Measurements from ENCODE around the gene ADAMTS6. TPM values are rescaled to one million over a fixed set of nuclear protein-coding genes. Genes with fewer than 3 reads are reported as not detected.

ADAMTS6 gene
- total RNA-seq, 4 donors from 2014 or later: 0.23 to 3.8 (median 1.0) TPM

- Histone ChIP-seq H3K9me3 (no peaks in the 10 kb centered on the region), H3K4me1 (no peaks in the 10 kb centered on the region), H3K27ac (no peak overlapping the region), H3K4me3 (no peak overlapping the region), H3K36me3 (no peaks in the 10 kb centered on the region), H3K27me3 (no peaks in the 10 kb centered on the region)
- intact Hi-C loops (cut with DNase I): no loop called here
- WGBS, 2 donors: 91 to 100% methylated on average over 1 of the region's 1 CpG
- TF ChIP-seq, protein P1, sequence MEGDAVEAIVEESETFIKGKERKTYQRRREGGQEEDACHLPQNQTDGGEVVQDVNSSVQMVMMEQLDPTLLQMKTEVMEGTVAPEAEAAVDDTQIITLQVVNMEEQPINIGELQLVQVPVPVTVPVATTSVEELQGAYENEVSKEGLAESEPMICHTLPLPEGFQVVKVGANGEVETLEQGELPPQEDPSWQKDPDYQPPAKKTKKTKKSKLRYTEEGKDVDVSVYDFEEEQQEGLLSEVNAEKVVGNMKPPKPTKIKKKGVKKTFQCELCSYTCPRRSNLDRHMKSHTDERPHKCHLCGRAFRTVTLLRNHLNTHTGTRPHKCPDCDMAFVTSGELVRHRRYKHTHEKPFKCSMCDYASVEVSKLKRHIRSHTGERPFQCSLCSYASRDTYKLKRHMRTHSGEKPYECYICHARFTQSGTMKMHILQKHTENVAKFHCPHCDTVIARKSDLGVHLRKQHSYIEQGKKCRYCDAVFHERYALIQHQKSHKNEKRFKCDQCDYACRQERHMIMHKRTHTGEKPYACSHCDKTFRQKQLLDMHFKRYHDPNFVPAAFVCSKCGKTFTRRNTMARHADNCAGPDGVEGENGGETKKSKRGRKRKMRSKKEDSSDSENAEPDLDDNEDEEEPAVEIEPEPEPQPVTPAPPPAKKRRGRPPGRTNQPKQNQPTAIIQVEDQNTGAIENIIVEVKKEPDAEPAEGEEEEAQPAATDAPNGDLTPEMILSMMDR (IDR thresholded peaks at IDR 0.05): no peak
- TF ChIP-seq POLR2A (IDR thresholded peaks at IDR 0.05): no peak
- DNase-seq: no peak
These were observed 191.0 kb downstream of the ADAMTS6 start for GRCh38 chr5:65290677-65291076.

DNA sequence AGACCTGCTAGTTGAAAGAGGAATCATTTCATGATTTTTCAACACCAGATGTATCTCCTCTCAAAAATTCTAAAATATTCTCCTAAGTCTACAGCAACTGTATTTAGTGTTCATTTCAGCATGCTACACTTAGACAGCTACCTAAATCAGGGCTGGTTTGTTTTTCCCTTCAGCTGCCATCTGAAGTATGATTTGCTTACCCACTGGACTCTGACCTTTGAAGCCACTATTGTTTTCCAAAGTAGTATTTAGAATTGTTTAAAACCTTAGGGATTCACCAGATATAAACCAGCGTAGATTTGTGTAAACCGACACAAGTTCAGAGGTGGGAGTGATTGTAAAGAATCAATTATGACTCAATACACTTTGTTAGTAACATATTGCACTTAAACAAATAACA is 193.1 kb downstream of the ADAMTS6 start:
- intact Hi-C loops (cut with DNase I): no loop called here
- Histone ChIP-seq H3K4me3 (no peak overlapping the region), H3K9me3 (no peaks in the 10 kb centered on the region), H3K36me3 (no peaks in the 10 kb centered on the region), H3K27ac (no peak overlapping the region), H3K27me3 (no peaks in the 10 kb centered on the region), H3K4me1 (no peaks in the 10 kb centered on the region)
- no peak for DNase-seq
- TF ChIP-seq, protein P1 (IDR thresholded peaks at IDR 0.05): no peak
- TF ChIP-seq POLR2A (IDR thresholded peaks at IDR 0.05): no peak
- 84 to 87% methylated on average over 2 of the region's 2 CpGs for WGBS, 2 donors

- TF ChIP-seq, protein P1 (IDR thresholded peaks at IDR 0.05): no peak
- no peak for TF ChIP-seq POLR2A (IDR thresholded peaks at IDR 0.05)
- Histone ChIP-seq H3K27me3 (no peaks in the 10 kb centered on the region), H3K4me1 (no peaks in the 10 kb centered on the region), H3K27ac (no peak overlapping the region), H3K4me3 (no peak overlapping the region), H3K36me3 (no peaks in the 10 kb centered on the region), H3K9me3 (no peaks in the 10 kb centered on the region)
- no peak for DNase-seq
- WGBS, 2 donors: 67 to 68% methylated on average over 2 of the region's 2 CpGs
- intact Hi-C loops (cut with DNase I): no loop called here
These were observed 202.1 kb downstream of the ADAMTS6 start for GRCh38 chr5:65279603-65280002.

DNA sequence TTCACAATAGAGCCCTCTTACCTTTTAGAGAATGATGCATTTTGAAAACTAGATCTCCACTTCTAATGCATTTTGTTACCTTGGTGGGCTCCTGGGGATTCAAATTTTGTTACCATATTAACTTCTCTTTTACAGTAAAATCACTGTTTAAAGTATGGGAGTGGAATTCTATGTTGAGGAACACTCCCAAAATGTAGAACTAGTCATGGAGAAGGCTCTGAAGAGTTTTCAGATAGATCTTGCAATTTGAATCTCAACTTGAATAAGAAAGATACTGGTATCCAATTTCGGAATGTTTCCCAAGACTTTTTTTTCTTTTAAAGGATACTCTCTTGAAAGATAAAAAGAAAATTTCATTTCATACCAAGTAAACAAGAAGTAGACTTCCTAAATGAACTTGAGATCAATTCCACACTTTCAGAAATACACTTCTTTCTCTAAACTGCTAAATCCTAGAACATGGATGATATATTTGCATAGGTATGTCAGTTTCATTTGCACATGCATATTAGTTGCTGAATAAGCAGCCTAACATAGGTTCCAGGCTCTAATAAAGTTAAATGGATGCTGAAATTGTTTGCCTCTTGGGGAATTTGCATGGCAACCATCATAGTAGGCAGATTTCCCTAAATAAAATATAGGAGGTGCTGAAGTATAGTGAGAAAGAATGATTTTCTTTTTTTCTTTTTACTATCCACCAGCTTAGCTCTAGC is 205.4 kb downstream of the ADAMTS6 start:
- DNase-seq: no peak
- no peak for TF ChIP-seq POLR2A (IDR thresholded peaks at IDR 0.05)
- TF ChIP-seq, protein P1 (IDR thresholded peaks at IDR 0.05): no peak
- Histone ChIP-seq H3K4me3 (no peak overlapping the region), H3K9me3 (no peaks in the 10 kb centered on the region), H3K4me1 (no peaks in the 10 kb centered on the region), H3K27ac (no peak overlapping the region), H3K36me3 (no peaks in the 10 kb centered on the region), H3K27me3 (no peaks in the 10 kb centered on the region)
- intact Hi-C loops (cut with DNase I): no loop called here
- WGBS, 2 donors: 75 to 77% methylated on average over 1 of the region's 1 CpG

GRCh38 chr5:65271906-65272305 is 209.8 kb downstream of the ADAMTS6 start:
- no peak for TF ChIP-seq POLR2A (IDR thresholded peaks at IDR 0.05)
- TF ChIP-seq, protein P1 (IDR thresholded peaks at IDR 0.05): no peak

More at GRCh38 chr5:65271906-65272305, 209.8 kb downstream of the ADAMTS6 start:
- Histone ChIP-seq H3K4me3 (no peak overlapping the region), H3K27me3 (no peaks in the 10 kb centered on the region), H3K36me3 (no peaks in the 10 kb centered on the region), H3K4me1 (no peaks in the 10 kb centered on the region), H3K9me3 (no peaks in the 10 kb centered on the region), H3K27ac (no peak overlapping the region)
- intact Hi-C loops (cut with DNase I): no loop called here
- 44 to 52% methylated on average over 1 of the region's 1 CpG for WGBS, 2 donors
- no peak for DNase-seq

Data from esophagus squamous epithelium (tissue), 5 donors.